A549 (cell line): ENCODE results near the gene C5AR1.

Experiments
- CTCF ChIP-seq: fragments of >200 bp; sonication (Bioruptor Twin); formaldehyde crosslinking; IDR thresholded peaks from 3 replicates; pipeline ENCODE4 v1.5.1; 2016
- FOSL2 ChIP-seq, 2 experiments: fragments of 450-650 bp in 1 of 2; fragments of >200 bp in 1 of 2; sonication (Bioruptor Twin) in 1 of 2; formaldehyde crosslinking; IDR thresholded peaks; 2 replicates each; pipeline versions ENCODE4 v1.5.0 to v1.6.1; 2016 to 2020; ENCODE audit warnings: mild to moderate bottlenecking in 1 of 2, moderate library complexity in 1 of 2
- HEYL ChIP-seq: fragments of 250-450 bp; sonication (Bioruptor Pico); IDR thresholded peaks from 2 replicates; pipeline ENCODE4 v1.8.0; 2021; ENCODE audit warnings: mild to moderate bottlenecking, moderate library complexity
- JUNB ChIP-seq: fragments of >200 bp; sonication (Bioruptor Twin); formaldehyde crosslinking; IDR thresholded peaks from 2 replicates; pipeline ENCODE4 v1.6.1; 2016
- KDM1A ChIP-seq: fragments of 200-600 bp; sonication (generic); IDR thresholded peaks from 2 replicates; pipeline ENCODE4 v1.6.1; 2016; ENCODE audit warnings: low read depth, mild to moderate bottlenecking
- MAX ChIP-seq: IDR thresholded peaks from 2 replicates; pipeline ENCODE4 v1.6.1; 2012
- MAZ ChIP-seq: fragments of 150-350 bp; IDR thresholded peaks from 2 replicates; pipeline ENCODE4 v1.6.1; 2014; ENCODE audit warnings: antibody characterized with exemption, low read depth, low read length, borderline replicate concordance
- MYC ChIP-seq: IDR thresholded peaks from 2 replicates; pipeline ENCODE4 v1.6.1; 2012; ENCODE audit warnings: mild to moderate bottlenecking, inconsistent platforms, low read length, improper control_type of control experiment, borderline replicate concordance
- POLR2A ChIP-seq: IDR thresholded peaks from 2 replicates; pipeline ENCODE4 v1.6.1; 2012; ENCODE audit warnings: mild to moderate bottlenecking, low read length
- RAD21 ChIP-seq, 2 experiments: fragments of >200 bp in 1 of 2; sonication (Bioruptor Twin) in 1 of 2; formaldehyde crosslinking in 1 of 2; IDR thresholded peaks in 1 of 2; conservative IDR thresholded peaks in 1 of 2; 2 replicates in 1 of 2; 3 replicates in 1 of 2; pipeline ENCODE4 v1.6.1; 2012 to 2018; ENCODE audit warnings: inconsistent platforms in 1 of 2
- RFX5 ChIP-seq: fragments of 450-650 bp; IDR thresholded peaks from 2 replicates; pipeline ENCODE4 v1.7.1; 2014; ENCODE audit warnings: antibody characterized with exemption, mild to moderate bottlenecking, moderate library complexity
- SREBF2 ChIP-seq: fragments of 450-650 bp; IDR thresholded peaks from 2 replicates; pipeline ENCODE4 v1.6.1; 2014; ENCODE audit warnings: mild to moderate bottlenecking, moderate library complexity

- no peak for TF ChIP-seq RAD21 (conservative IDR thresholded peaks at IDR 0.05 in 1 of 2, IDR thresholded peaks at IDR 0.05 in 1 of 2)
- TF ChIP-seq MYC, result no peak
- no peak for TF ChIP-seq CTCF
- no peak for TF ChIP-seq JUNB
- TF ChIP-seq MAX, result no peak
- TF ChIP-seq POLR2A, result no peak
- no peak for TF ChIP-seq MAZ
- TF ChIP-seq FOSL2 (IDR thresholded peaks at IDR 0.05), result no peak
- TF ChIP-seq FOSL2 (CRISPR knock-in tag; IDR thresholded peaks at IDR 0.05), result no peak
- no peak for TF ChIP-seq RFX5
- TF ChIP-seq HEYL (CRISPR knock-in tag), result no peak
- no peak for TF ChIP-seq KDM1A
- no peak for TF ChIP-seq SREBF2
Measured at GRCh38 chr19:47323409-47323808, 13.7 kb downstream of the C5AR1 start.
